ENCODE data around the gene TBC1D14.
"Not testable (repeated sequence)": the region's sequence is repeated elsewhere in the genome, so short reads cannot be mapped to it uniquely, and the experiment has no call there.

TBC1D14 gene

DNA sequence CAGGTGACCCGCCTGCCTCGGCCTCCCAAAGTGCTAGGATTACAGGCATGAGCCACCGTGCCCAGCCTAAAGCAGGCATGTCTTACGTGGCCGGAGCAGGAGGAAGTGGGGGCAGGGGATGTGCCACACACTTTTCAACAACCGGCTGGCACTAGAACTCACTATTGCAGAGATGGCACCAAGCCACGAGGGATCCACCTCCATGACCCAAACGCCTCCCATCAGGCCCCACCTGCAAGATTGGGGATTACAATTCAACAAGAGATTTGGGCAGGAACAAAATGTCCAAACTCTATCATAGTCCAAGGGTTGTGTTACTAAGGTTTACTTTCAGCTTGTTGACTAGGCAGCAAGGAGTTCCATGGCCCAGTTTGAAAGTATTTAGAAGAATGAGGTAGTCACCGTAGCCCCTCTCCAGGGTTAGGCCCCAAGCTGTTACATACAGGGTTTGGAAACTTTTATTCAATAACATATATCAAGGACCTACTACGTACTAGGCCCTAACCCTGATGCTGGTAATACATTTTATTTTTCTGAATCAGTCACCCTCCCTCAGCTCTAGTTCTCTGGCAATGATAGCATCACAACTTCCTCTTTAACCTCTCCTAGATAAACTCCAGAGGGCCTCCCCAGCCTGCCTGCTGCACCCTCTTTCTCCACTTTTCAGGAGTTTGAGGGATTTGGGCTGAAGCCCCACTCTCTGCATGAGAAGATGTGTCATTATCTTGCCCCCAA is 18.0 kb upstream of the TBC1D14 start:
- no peak for DNase-seq

DNA sequence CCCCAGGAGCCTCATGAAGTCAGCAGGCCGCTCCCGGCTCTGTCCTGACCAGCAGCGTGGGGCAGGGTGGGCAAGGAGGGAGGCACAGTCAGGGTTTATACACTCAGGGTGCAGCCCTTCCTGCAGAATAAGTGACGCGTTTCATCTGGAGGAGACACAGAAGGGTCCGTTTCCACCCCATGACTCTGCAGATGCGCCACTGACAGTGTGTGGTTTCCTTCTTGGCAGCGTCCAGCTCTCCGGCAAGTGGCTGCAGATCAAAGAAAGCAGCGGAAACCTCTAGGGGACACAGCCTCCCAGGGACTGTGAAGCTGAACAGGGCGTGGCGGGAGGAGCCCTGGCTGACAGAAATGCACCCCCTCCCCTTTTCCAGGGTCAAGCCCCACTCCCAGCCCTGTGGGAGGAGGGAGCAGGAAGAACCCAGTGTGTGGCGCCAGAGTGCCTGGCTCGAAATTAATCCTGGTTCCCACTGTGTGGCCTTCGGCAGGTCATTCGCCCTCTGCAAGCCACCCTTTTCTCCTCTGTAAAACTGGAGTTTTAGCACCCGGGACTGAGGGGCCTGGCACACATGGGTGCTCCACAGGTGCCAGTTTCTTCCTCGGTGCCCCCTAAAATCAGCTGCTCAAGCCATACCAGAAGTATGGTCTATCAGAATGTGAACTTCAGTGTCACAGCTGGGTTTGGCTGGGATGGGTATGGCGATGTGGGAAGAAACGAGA is 17.3 kb upstream of the TBC1D14 start:
- no peak for DNase-seq

DNA sequence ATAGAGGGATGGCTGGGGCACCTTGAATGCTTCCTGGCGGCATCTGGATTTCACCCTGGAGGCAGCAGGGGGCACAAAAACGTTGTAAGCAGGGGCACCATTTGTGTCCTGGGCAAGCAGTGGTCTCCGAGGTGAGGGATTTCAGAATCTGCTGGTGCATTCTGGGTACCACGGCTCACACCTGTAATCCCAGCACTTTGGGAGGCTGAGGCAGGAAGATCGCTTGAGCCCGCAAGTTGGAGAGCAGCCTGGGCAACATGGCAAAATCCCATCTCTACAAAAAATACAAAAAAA is 16.8 kb upstream of the TBC1D14 start:
- DNase-seq, result no peak

DNA sequence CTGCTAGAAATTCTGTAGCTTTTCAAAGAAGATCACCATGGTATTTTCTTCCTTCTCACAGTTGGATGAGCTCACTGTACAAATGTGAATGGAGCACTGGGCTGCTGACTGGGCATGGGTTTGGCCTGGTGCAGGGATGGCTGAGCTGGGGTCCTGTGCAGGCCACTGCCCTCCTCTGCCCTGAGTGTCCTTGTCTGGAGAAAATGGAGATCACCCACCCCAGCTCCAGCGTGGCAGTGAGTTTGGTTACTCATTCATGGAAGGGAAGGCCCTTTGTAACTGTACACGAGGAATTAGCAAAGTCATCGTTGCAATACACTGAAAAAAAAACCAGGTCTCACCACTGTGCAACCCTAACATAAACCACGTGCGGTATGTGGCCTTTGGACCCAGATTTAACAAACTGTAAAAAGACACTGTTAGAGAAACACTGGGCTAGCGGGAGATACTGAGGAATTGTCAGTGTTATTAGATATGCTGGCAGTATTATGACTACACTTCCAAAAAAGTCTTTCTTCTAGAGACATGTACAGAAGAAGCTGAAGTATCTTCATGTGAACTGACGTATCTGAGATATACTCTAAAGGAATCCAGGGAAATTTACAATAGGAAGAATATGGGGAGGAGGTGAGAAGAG is 16.1 kb upstream of the TBC1D14 start:
- no peak for DNase-seq

DNA sequence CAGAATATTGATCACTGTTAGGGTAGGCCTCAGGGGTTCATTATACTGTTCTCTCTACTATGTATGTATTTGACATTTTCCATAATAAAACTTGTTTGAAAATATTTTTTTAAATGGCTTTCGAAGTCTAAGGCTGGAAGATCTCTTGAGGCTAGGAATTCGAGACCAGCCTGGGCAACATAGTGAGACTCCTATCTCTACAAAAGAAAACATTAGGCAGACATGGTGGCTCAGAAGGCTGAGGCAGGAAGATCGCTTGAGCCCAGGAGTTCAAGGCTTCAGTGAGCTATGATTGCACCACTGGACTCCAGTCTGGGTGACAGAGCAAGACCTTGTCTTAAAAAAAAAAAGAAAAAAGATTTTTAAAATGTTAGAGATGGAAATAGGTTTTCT is 15.5 kb upstream of the TBC1D14 start:
- no peak for DNase-seq

DNA sequence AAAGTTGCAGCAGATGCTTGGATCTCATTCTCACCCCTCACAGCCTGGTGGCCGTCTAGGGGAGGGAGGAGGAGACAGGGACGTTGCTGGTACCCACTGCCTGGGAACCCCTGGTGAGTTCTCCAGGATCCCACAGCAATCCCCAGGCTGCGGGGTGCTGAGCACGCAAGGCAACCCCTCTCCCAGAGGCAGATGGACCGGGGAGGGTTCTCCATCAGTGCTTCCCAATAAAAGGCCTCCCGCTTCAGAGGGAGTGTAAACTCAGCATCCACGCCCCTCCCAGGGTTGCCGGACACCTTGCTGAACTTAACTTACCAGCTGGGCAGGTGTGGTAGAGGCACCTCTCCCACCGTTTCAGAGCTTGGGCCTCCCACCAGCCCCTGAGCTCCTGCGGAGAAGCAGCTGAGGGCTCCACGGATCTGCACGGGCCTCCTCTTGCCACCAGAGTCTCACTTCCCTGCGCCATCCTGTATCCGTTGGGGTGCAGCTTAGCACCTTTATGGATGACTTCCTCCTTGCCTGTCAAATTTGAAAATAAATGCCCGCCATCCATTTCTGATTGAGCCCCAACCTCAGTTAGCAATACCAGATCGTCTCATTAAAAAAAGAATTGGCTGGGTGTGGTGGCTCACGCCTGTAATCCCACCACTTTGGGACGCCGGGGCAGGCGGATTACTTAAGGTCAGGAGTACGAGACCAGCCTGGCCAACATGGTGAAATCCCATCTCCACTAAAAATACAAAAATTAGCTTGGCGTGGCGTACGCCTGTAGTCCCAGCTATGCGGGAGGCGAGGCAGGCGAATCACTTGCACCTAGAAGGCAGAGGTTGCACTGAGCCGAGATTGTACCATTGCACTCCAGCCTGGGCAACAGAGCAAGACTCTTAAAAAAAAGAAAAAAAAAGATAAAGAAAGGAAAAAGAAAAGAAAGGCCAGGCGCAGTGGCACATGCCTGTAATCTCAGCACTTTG is 14.8 kb upstream of the TBC1D14 start:
- no peak for DNase-seq

DNA sequence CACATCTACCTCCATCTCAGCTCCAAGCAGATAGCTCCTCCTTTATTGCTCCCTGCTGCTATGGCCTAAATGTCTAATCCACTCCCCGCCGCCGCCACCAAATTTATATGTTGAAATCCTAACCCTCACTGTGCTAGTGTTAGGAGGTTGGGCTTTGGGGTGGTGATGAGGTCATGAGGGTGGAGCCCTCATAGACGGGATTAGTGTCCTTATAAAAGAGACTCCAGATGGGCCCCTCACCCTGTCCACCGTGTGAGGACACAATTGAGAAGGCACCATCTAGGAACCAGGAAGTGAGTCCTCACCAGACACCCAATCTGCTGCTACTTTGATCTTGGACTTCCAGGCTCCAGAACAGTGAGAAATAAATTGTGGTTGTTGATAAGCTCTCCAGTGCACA is 13.6 kb upstream of the TBC1D14 start:
- DNase-seq, result no peak

DNA sequence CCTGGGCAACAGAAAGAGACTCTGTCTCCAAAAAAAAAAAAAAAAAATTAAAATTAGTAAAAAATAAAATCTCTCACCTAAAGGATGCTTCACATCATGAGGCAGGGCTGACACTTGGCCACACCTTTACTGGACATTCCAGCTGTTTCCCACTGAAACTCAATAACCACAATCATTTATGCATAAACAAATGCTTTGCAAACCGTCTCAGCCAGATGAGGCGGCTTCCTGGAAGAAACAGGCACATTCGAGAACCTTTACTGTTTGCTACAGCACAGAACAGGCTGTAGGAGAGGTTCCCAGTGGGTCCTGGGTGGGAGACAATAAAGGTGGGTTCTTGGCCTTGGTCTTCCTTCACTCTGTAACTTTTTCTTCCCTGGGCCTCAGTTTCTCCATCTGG is 10.9 kb upstream of the TBC1D14 start:
- DNase-seq, result no peak

DNA sequence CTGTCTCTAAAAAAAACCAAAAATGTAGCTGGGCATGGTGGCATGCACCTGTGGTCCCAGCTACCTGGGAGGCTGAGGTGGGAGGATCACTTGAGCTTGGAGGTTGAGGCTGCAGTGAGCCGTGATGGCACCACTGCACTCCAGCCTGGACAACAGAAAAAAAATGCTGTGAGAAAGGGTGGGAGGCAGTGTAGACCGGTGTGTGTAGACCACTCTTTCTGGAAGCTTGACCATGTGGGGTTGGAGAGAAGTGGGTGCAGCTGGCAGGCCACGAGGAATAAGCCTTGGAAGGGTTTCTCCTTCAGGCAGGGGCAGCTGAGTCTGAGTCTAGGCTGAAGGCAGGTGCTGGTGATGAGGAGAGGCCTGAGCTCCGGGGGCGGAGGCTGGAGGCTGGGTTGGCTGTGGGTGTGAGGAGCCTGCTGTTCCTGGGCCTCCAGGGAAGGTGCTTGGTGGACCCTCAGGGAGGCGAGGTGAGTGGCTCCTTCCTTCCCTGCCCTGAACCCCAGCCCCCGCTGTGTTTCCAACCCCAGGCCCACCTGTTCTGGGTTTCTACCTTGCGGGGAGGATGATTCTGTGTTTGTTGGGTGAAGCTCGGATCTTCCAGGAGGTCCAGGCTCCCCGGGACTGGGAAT is 9.3 kb upstream of the TBC1D14 start:
- no peak for DNase-seq

DNA sequence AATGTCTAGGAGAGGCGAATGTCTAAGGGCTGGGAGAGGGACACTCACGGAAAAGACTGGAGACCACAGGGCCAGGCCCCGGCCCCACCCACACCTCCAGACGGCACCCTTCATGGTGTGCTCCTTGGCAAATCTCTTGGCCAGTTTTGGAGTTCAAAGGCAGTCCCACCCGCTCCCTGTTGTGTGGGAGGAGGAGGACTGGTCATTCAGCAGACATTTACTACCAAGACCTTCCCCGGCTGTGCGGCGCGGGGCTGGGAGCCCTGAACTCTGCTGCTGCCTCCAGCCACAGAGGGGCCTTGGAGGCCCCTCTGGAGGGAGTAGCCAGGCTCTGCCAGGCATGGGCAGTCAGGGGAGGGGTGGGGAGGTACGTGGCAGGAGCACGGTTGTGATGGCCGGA is 8.7 kb upstream of the TBC1D14 start:
- DNase-seq, result no peak

DNA sequence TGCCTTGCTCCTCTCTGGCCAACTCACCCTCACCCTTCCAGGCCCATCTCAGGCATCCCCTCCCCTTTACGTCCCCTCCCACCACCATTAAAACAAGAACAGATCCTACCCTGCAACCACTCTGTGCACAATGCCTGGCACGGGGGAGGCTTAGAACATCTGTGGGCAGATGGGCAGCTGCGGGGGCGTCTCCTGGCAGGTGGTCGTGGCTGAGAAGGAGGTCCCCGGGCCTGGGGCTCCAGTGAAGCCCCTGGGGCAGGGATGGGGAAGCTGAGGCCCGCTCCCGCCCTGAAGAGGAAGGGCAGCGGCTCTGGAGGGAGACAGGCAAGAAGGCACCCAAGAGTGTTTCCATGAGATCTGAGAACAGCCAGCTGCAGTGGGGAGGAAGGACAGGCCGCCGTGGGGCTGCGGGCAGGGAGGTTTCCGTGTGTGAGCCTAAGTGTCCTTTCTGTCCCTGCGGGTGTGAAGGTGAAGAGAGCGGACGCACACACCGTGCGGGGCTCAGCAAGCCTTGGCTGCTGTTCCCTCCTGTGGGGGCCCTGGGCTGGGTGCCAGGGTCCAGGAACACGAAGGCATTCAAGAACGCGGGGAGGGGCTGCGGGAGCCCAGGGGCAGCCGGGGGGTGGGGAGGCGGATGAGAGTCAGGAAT is 7.8 kb upstream of the TBC1D14 start:
- no peak for DNase-seq

DNA sequence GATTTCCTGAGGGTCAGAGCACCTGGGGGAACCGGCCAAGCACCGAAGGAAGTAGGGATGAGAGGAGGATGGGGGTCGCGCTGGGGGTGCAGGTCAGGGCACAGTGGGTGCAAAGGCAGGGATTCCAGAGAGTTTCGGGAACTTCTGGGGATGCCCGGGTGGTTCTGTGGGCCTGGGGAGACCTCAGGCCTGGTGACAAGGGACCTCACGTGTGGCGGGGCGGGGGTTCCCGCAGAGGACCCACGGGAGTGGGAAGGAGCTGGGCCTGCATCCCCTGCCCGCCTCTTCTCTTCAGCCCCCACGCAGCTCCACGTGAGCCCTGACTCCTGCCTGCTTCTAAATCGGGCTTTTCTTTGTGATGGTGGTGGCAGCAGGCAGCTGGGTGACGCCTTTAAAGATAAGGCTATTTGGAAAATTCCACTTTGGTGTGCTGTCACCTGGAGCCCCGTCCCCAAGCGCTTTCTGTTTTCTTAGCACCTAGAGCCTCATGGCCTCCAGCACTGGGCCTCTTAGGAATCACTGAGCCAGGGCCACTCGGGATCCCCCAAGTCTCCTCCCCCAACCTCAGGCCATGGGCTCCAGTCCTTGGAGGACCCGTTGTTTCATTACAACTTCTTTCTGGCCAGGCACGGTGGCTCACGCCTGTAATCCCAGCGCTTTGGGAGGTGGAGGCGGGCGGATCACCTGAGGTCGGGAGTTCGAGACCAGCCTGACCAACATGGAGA is 7.1 kb upstream of the TBC1D14 start:
- DNase-seq, result no peak

DNA sequence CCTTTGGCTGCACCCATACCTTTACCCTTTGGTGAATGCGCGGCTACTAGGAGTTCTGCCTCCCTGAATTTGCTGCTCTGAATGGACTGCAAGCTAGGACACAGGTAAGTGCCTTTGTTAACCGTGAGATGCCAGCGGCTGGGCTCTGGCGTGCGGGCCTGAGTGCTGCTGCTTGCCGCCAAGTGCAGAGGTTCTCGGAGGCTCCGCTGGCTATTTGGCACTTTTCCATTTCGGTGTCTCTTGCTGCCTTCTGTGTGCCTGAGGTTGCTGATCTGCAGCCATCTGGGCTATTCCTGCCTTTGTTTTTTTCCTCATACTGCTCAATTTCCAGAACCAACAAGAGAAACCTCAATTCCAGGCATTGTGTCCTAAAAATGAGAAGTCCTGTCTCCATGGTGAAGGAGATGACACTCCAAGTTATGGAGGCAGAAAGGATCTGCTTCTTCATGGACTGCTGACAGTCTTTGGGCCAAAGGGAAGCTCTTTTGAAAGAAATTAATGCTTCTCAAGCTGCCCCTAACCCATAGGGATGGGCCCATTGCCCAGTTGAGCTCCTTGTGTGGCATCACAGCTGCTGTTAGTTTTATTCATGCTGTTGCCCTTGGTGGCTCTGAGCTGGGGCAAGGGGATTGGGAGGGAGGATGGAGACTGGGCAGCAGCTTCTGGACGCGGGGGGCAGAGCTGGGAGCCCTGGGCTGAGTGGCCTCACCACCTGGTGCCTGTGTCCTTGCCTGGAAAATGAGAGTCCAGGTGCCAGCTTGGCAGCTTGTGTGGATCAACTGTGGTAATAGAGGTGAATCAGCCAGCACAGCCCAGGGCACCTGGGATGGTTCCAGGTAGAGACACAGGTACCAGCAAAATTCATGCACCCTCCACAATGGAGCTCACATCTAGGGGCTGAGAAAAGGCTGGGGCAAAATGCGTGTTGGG is 3.8 kb upstream of the TBC1D14 start:
- DNase-seq, result no peak

DNA sequence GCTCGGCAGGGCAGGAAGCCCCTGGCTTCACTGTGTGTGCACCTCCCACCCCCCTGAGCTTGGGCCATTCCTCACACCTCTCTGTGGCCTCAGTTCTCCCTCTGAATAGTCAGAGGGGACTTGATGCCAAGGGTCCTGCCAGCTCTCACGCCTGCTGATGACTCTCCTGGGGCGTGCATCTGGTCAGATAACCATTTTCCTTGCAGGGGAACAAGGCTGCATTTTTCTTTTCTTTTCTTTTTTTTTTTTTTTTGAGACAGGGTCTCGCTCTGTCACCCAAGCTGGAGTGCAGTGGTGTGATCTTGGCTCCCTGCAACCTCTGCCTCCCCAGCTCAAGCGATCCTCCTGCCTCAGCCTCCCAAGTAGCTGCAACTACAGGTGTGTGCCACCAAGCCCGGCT is 3.1 kb upstream of the TBC1D14 start:
- DNase-seq, result not testable (repeated sequence)

DNA sequence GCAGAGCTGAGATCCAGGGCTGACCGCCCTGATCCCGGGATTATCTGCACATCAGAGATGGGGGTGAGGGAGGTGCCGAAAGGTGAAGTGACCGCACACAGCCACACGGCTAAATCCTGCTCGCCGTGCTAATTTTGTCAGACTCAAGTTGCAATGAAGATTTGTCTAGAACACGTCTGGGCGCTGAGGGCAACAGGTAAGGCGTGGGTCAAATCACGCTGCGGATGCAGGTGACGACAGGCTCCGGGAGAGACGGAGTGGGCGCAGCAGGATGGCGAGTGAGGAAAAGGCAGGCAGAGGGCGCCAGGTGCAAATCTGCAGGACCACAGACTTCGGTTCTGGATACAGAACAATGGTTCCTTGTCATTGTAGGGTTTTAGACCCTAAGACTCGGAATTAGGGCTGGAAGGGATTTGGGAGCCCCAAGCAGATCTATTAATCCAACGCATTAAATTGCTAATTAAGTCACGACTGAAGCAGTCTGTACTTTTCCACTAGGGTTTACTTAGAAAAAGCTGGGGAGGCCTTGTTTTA is 1.9 kb upstream of the TBC1D14 start:
- DNase-seq, result no peak

DNA sequence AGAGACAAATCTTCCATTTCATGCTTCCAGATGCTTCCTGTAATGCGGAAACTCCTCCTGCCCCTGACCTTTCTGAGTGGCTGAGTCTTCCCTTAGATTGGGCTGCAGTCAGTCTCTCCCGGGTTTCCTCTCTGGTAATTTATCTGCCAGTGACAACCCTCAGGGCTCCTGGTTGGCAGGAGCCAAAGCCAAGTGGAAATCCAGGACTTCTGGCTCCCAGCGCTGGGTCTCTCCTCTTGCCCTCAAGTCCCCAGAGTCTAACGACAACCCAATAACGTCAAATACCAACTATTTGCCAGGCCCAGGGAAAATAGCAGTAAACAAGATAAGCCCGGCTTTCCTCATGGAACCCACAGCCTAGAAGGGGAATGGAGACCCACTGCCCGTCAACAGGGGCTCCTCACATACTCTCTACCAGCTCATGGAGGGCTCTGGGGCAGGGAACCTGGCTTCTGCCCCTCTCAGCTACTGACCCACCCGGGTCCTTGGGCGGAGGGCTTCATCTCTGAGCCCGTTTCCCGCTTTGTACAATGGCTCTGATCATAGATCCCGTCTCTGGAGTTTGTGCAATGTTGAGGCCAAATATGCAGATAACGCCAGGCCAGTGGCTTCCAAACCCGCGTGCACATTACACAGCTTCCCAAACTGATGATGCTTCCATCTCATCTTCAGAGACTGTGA is 1.1 kb upstream of the TBC1D14 start:
- peak; percentile 21 for DNase-seq

DNA sequence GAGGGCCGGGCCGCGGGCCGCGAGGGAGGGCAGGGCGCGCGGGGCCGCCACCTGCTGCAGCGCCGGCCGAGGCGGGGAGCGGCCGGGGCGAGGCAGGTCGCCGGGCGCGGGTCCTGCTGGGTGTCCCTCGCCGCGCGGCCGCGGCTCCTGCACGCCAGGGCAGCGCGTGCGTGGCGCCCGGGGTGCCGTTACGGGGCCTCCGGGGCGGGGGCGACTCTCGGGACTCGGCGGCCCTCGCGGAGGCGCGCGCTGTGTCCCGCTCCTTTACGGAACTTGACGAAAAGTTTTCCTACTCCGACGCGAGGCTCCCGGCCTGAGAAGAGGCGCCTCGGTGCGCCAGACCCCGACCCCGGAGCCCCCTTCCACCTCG is 329 bp downstream of the TBC1D14 start:
- DNase-seq, result no peak

DNA sequence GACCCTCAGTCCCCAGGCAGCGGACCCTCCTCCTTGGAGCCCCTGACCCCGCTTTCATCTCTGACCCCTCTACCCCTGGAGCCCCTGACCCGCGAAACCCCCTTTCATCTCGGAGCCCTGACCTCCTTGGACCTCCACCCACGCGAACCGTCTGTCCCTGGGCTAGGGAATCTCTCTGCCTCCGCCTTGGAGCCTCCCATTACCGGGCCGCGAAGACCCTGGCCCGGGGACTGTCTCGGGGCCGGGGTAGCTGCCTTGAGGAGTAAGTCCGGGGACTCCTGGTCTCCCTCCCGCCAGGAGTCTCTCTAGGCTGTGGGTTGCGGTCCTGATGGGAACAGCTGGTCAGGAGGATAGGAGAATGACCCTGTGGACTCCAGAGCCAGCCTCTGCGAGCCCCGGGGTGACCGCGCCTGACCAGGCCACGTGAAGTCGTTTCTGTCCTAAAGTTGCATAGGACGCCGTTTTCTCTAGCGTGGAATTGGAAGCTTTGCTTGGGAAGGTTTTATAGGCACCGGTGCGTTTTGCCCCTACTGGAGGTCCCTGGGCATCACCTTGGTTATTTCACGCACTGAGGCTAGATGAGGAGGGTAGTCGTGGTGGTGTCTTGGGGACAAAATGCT is 824 bp downstream of the TBC1D14 start:
- no peak for DNase-seq
